A549 (cell line): Measurements from ENCODE around the gene PDE4D.

ENCODE experiments used
- FOXS1 ChIP-seq: fragments of 250-450 bp; sonication (Bioruptor Pico); IDR thresholded peaks from 2 replicates; pipeline ENCODE4 v1.5.0; 2020; ENCODE audit warnings: mild to moderate bottlenecking, moderate library complexity
- MAFK ChIP-seq: fragments of 450-650 bp; IDR thresholded peaks from 2 replicates; pipeline ENCODE4 v1.6.1; 2014; ENCODE audit not compliant: partially characterized antibody
- POLR2A ChIP-seq: IDR thresholded peaks from 2 replicates; pipeline ENCODE4 v1.6.1; 2012; ENCODE audit warnings: mild to moderate bottlenecking, low read length
- SMC3 ChIP-seq: fragments of >200 bp; sonication (Bioruptor Twin); formaldehyde crosslinking; IDR thresholded peaks from 3 replicates; pipeline ENCODE4 v1.6.1; 2018; ENCODE audit warnings: inconsistent platforms
- TF ChIP-seq, protein P1 (sequence below): fragments of >200 bp; sonication (Bioruptor Twin); formaldehyde crosslinking; IDR thresholded peaks from 3 replicates; pipeline ENCODE4 v1.5.1; 2016

DNA sequence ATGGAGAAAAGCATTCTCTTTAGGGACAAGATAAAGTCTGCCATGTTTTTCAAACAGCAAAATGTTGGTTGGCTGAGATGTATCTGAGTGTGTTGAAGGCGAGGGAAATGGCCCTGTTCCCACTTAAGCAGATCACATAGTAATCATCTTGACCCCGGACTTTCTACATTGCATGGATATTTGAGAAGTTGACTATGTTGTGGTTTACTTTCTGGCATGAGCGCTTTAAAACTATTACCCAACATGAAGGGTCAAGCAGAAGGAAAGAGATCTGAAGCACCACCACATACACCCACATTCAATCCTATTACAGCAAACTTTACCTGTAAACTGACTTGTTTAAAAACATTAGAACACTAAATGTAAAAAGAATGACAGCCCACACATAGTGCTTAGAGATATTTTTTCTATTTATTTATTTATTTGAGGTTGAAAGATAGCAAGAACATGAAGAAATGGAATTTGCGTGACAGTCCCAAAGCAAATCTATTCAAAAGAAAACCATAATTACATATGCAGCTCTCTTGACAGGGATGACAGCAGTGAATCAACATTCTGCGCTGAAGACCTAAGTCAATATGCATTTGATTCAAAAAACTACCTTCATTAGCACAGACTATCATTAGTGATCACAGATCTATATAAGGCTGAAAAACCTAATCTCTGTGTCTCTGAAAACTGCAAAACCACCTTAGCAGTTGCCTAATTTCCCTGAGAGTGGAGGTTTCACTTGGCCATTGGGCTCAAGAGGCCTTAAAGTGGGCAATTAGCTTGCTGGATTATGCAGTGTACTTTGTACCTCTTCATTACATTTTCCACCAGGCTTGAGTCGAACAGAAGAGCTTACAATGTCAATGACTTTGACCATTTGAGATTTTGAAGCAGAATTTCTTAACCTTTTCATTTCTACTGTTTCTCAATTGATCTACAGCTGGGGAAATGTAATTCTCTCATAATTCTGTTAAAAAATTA, 195.0 kb downstream of the PDE4D start:
- TF ChIP-seq MAFK, result no peak
- TF ChIP-seq, protein P1, sequence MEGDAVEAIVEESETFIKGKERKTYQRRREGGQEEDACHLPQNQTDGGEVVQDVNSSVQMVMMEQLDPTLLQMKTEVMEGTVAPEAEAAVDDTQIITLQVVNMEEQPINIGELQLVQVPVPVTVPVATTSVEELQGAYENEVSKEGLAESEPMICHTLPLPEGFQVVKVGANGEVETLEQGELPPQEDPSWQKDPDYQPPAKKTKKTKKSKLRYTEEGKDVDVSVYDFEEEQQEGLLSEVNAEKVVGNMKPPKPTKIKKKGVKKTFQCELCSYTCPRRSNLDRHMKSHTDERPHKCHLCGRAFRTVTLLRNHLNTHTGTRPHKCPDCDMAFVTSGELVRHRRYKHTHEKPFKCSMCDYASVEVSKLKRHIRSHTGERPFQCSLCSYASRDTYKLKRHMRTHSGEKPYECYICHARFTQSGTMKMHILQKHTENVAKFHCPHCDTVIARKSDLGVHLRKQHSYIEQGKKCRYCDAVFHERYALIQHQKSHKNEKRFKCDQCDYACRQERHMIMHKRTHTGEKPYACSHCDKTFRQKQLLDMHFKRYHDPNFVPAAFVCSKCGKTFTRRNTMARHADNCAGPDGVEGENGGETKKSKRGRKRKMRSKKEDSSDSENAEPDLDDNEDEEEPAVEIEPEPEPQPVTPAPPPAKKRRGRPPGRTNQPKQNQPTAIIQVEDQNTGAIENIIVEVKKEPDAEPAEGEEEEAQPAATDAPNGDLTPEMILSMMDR, result no peak
- no peak for TF ChIP-seq SMC3
- no peak for TF ChIP-seq POLR2A
- no peak for TF ChIP-seq FOXS1 (CRISPR knock-in tag)
